Skeletal muscle satellite cell (primary cell): Measurements from ENCODE around the gene RPL15.

ENCODE experiments used
- H3K27me3 ChIP-seq: 2 replicates; pipeline ENCODE4 v1.7.0; 2013; ENCODE audit warnings: low read length; ENCODE audit not compliant: control insufficient read depth, insufficient read depth
- H3K36me3 ChIP-seq: 2 replicates; pipeline ENCODE4 v1.7.0; 2013; ENCODE audit warnings: mild to moderate bottlenecking, control low read depth, low read length; ENCODE audit not compliant: insufficient read depth
- H3K4me1 ChIP-seq: 2 replicates; pipeline ENCODE4 v1.7.0; 2013; ENCODE audit warnings: low read length; ENCODE audit not compliant: control insufficient read depth, insufficient read depth
- H3K4me2 ChIP-seq: 2 replicates; pipeline ENCODE4 v1.7.0; 2013; ENCODE audit warnings: mild to moderate bottlenecking, low read length
- H3K4me3 ChIP-seq: 2 replicates; pipeline ENCODE4 v1.7.0; 2013; ENCODE audit warnings: low read length
- H3K9ac ChIP-seq: 2 replicates; pipeline ENCODE4 v1.7.0; 2013; ENCODE audit warnings: mild to moderate bottlenecking, low read depth, low read length, moderate library complexity
- H3K9me3 ChIP-seq: replicated peaks from 2 replicates; pipeline ENCODE4 v1.7.0; 2013; ENCODE audit warnings: mild to moderate bottlenecking, control low read depth, low read length

The RPL15 gene

GRCh38 chr3:23968463-23969184, 51.7 kb downstream of the RPL15 start:
- peaks cover 23% of the 10 kb centered on the region for H3K4me1 ChIP-seq
- no peaks in the 10 kb centered on the region for H3K9me3 ChIP-seq
- no peak overlapping the region for H3K9ac ChIP-seq
- H3K36me3 ChIP-seq = peaks cover 3% of the 10 kb centered on the region
- H3K4me3 ChIP-seq = no peak overlapping the region
- no peaks in the 10 kb centered on the region for H3K27me3 ChIP-seq
- peak overlapping the region; percentile 2 for H3K4me2 ChIP-seq

- H3K4me2 ChIP-seq = no peak overlapping the region
- H3K4me3 ChIP-seq = no peak overlapping the region
- peaks cover 3% of the 10 kb centered on the region for H3K36me3 ChIP-seq
- H3K4me1 ChIP-seq = peaks cover 20% of the 10 kb centered on the region
- H3K9ac ChIP-seq = no peak overlapping the region
- H3K27me3 ChIP-seq = no peaks in the 10 kb centered on the region
- H3K9me3 ChIP-seq = no peaks in the 10 kb centered on the region
These were observed 52.5 kb downstream of the RPL15 start for GRCh38 chr3:23969393-23969792.
